Measurements from ENCODE around the gene MEF2C.

The MEF2C gene

DNA sequence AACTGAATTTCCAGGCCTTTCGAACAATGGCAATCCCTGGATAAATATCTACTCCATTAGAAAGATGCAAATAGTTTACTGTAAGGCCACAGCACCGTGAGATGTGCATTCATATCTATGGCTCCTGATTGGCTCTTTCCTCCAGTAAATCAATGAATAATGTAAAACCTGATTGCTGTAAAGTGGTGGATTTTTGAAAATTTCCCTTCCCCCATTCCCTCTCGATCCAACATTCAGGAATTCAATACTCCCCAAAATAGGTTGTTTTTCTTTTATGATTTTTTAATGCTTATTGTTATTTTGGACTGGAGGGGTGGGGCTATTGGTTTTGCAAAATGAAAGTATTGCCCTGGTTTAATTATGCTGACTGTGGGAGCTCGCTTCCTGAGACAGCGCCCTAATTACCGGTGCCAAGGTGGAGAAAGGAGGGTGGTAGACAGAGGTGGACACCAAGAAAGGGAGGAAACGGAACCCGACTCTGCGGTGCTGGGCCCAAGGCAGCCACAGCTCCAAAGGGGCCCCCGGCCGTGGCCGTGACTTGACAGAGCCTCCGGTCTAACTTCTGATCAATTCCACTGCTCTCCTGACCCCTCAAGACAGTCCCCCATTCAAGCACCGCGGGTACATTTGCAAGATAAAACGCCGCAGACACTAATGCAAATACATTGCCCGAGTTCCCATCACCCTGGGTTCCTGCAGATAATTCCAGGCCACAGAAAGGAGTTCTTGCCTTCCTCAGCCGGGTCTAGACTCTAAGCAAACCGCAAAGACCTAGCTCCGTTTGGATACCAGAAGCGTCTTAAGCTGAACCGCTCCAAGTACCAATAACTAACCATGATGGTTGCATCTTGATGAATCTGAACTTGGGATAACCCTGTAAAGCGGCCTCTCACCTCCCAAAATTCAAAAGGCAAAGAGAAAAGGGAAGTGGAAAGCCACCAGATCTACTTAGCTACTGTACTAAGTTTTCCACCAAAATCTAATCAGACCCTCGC lies 211.2 kb downstream of the MEF2C start:
- no peak for DNase-seq

DNA sequence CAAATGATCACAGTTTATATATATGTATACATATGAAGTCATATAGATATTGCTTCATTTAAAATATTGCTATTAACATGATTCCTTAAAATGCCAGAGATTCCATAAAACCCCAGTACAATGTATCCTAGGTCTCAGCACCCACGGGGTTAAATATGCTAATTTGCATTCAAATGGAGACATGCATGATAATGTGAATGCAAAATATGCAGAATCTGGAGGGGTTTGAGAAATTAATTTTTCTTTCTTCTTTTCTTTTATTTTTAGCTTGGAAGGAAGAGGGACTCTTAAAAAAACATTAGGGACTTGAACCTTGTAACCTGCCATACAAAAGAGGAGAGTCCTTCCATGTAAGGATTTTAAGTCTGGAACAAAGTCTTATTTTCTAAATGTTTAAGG lies 211.9 kb downstream of the MEF2C start:
- no peak for DNase-seq

DNA sequence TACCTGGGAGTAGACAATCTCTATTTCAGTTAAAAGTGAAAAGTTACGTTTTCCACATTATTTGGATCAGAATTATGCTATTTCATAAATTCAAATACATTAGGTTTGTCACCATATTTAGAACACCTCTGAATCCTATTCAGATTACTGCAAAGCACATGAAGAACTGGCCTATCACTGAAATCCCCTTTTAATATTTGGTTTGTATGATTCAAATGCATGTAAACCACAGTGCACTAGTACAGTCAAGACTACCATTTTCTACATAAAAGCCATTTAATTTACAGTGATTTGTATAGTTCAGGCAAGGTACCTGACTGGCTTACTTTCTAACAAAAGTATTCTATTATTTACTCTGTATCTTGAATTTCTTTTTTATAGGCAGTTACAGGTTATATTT lies 212.5 kb downstream of the MEF2C start:
- no peak for DNase-seq

DNA sequence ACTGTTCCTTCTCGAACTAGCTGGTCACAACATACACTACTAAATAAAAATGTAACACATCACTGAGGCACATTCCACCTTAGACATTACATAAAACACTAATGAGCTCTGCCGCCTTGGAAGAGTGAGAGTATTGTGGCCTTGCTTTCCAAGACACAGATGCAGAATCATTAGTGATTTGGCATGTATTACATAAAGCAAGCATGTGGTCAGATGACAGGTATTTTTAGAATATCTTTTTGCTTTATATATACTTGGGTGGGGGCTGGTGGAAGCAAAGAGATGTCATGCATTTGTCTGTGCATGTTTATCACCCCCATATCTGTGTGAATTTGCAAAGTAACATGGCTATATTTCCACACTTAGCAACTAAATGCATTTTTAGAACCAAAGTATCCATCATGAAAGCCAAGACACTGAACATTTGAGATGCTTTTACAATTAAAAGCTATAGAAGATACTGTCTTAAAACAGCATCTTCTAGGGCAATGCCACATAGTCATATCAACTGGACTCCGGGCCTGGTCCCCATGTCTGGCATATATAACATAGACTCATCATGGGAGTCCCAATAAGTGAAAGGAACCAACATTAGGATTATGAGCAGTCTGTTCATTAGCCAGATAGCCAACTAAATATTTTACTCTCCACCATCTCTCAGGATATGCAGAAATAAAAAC lies 213.5 kb downstream of the MEF2C start:
- DNase-seq: no peak

DNA sequence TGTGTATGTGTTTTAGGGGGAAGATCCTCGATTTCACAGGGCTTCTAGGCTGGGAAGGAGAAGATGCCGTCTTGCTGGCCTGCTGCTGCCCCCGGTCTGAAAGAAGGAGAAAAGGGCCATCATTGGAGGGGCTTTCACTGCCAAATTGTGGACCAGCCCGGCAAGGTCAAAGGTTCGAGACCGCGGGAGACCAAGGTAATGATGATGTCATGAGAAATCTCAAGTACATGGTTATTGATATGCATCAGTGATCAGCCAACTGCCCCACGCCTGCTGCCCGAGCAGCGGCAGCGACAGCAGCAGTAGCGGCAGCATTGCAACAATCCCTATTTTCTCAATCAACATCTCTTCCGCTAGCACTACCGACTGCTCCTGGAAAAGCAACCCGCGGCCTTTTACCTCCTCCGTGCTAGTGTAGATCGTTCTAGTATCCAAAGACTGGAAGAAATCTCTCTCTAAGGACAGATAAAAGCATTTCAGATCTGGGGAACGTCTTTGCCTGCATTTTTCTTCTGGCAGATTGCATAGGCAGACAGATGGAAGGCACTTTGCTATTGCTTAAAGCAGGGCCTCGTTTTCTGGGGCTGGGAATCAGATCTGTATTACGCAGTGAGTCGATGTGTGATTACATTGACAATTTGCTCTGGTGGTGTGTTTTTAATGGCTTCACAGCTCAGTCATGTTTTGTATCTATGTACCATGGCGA lies 215.3 kb downstream of the MEF2C start:
- DNase-seq: no peak
